ENCODE measurements around the gene ZNF710. TPM values are rescaled to one million over a fixed set of nuclear protein-coding genes. Genes with fewer than 3 reads are reported as not detected.

The ZNF710 gene
- polyA plus RNA-seq, 1 experiment = 2.2 TPM

GRCh38 chr15:90097475-90097874 lies 96.4 kb downstream of the ZNF710 start:
- ChIA-PET POLR2A (no interaction called here), CTCF (interaction anchor here (1.2 kb wide), 1 partner anchor 124 kb away, joined by 4 read pairs; no protein-coding TSS in a partner anchor)
- Histone ChIP-seq H3K9me3 (ENCODE audit: control insufficient read depth, insufficient read depth, low read length) (no peaks in the 10 kb centered on the region; the same call in 1 of the 2 replicates), H3K27me3 (ENCODE audit: control insufficient read depth, insufficient read depth, low read length) (no peaks in the 10 kb centered on the region), H3K27ac (ENCODE audit: low read depth, low read length) (peak overlapping the region; percentile 82), H3K4me3 (ENCODE audit: low read depth, low read length) (no peak overlapping the region)
- TF ChIP-seq, protein P1, sequence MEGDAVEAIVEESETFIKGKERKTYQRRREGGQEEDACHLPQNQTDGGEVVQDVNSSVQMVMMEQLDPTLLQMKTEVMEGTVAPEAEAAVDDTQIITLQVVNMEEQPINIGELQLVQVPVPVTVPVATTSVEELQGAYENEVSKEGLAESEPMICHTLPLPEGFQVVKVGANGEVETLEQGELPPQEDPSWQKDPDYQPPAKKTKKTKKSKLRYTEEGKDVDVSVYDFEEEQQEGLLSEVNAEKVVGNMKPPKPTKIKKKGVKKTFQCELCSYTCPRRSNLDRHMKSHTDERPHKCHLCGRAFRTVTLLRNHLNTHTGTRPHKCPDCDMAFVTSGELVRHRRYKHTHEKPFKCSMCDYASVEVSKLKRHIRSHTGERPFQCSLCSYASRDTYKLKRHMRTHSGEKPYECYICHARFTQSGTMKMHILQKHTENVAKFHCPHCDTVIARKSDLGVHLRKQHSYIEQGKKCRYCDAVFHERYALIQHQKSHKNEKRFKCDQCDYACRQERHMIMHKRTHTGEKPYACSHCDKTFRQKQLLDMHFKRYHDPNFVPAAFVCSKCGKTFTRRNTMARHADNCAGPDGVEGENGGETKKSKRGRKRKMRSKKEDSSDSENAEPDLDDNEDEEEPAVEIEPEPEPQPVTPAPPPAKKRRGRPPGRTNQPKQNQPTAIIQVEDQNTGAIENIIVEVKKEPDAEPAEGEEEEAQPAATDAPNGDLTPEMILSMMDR (IDR thresholded peaks at IDR 0.05; ENCODE audit: low read depth, low read length) = no peak
- DNase-seq (ENCODE audit: low read depth, low spot score) = no peak

GRCh38 chr15:90099072-90099867 lies 98.1 kb downstream of the ZNF710 start:
- Histone ChIP-seq H3K9me3 (ENCODE audit: control insufficient read depth, insufficient read depth, low read length) (no peaks in the 10 kb centered on the region; the same call in 1 of the 2 replicates), H3K27me3 (ENCODE audit: control insufficient read depth, insufficient read depth, low read length) (no peaks in the 10 kb centered on the region), H3K27ac (ENCODE audit: low read depth, low read length) (no peak overlapping the region), H3K4me3 (ENCODE audit: low read depth, low read length) (no peak overlapping the region)
- CTCF ChIA-PET = interaction anchor here (0.6 to 1.7 kb wide), 4 partner anchors 13 to 134 kb away, joined by 3 to 9 read pairs (median 4); no protein-coding TSS in a partner anchor
- TF ChIP-seq, protein P1 (IDR thresholded peaks at IDR 0.05; ENCODE audit: low read depth, low read length) = no peak
- DNase-seq (ENCODE audit: low read depth, low spot score) = no peak
- POLR2A ChIA-PET = no interaction called here

DNA sequence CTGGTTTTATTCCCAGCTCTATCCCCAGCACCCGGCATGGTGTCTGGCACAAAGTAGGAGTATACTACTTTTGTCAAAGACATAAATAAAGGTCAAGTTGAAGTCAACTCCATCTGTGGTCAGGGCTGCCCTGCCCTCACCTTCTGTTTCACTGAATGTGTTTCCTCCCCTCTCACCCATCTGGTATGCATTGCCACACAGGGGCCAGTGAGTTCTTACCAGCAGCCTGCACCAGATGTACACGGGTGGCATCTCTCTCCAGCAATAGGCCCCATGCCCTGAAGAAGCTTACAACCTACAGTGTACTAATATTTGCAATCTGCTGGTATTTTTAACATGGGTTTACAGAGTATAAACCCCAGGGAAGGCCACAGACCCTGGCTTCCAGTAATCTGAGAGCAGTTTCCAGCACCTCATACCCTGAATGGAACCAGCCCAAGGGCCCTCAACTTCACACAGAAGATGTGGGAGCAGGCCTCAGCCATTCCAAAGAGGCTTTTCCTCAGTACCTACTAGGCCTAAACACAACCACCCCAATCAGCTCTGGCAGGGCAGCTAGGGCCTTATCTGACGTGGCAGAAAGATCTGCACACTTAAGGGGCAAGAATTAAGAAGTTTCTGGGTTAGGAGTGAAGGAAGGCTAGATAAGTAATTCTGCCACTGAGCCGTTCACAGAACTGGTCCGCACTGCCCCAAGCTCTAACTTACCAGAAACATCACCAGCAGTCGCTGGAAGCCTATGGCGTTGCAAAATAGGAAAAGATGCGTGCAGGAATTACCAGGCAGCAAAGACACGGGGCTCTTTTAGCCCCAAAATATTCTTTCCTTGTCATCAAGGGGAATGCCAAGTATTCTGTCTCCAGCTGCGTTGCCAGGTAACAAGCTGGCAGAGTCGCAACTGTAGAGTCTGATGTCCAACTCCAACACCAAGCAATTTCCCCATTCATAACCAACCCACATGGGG lies 99.0 kb downstream of the ZNF710 start:
- Histone ChIP-seq H3K9me3 (ENCODE audit: control insufficient read depth, insufficient read depth, low read length) (no peaks in the 10 kb centered on the region; the same call in 1 of the 2 replicates), H3K27me3 (ENCODE audit: control insufficient read depth, insufficient read depth, low read length) (no peaks in the 10 kb centered on the region), H3K27ac (ENCODE audit: low read depth, low read length) (peak overlapping the region; percentile 47), H3K4me3 (ENCODE audit: low read depth, low read length) (peak overlapping the region; percentile 73; the same call in 1 of the 2 replicates)
- ChIA-PET POLR2A (no interaction called here), CTCF (interaction anchor here (0.6 to 1.7 kb wide), 4 partner anchors 14 to 133 kb away, joined by 3 to 9 read pairs (median 4); no protein-coding TSS in a partner anchor)
- TF ChIP-seq, protein P1 (IDR thresholded peaks at IDR 0.05; ENCODE audit: low read depth, low read length) = no peak
- DNase-seq (ENCODE audit: low read depth, low spot score) = no peak

DNA sequence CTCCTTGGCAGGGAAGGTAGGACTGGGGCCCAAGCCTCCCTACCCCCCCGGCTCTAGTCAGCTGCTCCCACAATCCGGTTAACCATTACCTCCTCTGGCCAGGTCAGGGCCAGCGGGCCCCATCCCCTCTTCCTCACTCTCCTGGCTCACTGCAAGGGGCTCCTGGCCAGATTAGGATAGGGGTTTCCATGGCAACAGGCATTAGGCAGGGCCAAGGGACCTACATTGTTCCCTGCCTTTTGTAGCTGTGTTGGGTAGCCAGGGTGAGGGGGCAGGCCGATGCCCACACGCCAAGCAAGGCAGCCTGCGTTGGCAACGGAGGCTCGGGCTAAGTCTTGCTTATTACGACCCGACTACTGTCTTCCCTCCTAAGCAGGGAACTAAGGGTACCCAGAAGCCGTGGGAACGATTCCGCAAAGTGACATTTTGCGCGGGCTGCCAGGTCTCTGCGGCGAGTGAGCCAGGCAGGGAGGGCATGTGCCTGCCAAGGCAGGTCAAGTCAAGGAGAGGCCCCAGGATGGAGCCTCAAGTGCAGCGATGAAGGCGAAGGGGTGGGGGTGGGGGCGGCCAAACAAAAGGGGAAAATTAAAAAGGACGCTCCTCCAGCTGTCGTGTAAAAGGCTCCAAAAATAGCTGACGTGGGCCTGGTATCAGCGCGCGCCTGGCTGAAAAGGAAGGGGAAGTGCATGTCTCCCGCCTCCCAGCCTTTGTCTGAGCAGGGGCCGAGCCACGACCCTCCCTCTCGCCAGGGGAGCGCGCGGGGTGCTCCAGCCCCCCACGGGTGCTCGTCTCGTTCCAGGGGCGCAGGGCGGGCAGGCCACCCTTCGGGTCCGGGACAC lies 100.2 kb downstream of the ZNF710 start:
- Histone ChIP-seq H3K27ac (ENCODE audit: low read depth, low read length) (peak overlapping the region; percentile 39), H3K27me3 (ENCODE audit: control insufficient read depth, insufficient read depth, low read length) (no peaks in the 10 kb centered on the region), H3K4me3 (ENCODE audit: low read depth, low read length) (peak overlapping the region; percentile 73), H3K9me3 (ENCODE audit: control insufficient read depth, insufficient read depth, low read length) (no peaks in the 10 kb centered on the region; the same call in 1 of the 2 replicates)
- TF ChIP-seq, protein P1 (IDR thresholded peaks at IDR 0.05; ENCODE audit: low read depth, low read length) = no peak
- ChIA-PET CTCF (interaction anchor here (1.7 to 2.7 kb wide), 2 partner anchors 120 kb away, joined by 9 to 12 read pairs; no protein-coding TSS in a partner anchor), POLR2A (interaction anchor here (0.6 to 1.6 kb wide), 3 partner anchors 96 to 120 kb away, joined by 5 to 7 read pairs (median 5); partner anchors contain the start of gene SEMA4B)
- no peak for DNase-seq (ENCODE audit: low read depth, low spot score)
